ENCODE measurements around the gene TMEM185A. TPM values are rescaled to one million over a fixed set of nuclear protein-coding genes. Genes with fewer than 3 reads are reported as not detected.
"Not testable (repeated sequence)": the region's sequence is repeated elsewhere in the genome, so short reads cannot be mapped to it uniquely, and the experiment has no call there.

TMEM185A gene
- total RNA-seq: 12.6 TPM

DNA sequence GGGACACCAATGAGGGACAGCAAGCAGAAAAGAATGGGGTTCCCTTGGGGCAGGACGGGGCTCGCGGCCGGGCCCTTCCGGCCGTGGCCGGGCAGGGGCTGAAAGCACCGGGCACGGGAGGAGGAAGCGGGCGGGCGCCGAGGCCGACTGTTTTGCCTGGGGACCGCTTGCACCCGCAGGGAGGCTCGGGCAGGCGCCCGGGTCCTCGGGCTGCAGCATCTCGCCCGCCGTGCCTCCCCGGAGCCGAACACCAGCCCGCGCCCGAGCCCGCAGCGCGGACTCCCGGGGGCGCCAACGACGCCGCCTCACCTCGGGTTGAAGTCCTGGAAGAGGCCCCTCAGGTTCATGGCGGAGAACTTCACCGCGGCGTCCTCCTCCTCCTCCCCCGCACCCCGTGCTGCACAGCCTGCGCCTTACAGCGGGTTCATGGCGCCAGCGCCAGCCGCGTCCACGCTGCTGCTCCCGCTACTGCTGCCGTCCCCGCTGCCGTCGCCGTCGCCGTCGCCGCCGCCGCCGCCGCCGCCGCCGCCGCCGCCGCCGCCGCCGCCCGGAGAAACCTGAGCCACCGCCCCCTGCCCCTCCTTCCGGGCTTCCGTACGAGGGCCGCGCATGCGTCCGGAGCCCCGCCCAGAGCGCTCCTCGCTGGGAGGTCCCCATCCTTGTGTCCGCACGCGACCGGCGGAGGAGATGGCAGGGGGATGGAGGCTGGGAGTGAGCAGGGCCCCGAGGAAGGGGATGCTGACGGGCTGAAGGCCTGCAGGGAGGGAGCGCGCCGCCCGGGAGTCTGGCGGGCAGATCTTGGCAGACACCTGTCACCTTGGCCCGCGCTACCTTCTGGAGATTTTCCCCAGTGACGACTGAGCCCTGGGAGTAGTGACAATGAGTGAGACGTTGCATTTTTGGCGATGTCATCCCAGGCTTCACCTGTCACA, at the start of gene TMEM185A:
Gene TMEM185A, minus strand, starts transcription at position 559 of the 932 bp plus-strand sequence. Its CDS starts 212 bp downstream, at position 347.
- DNase-seq (ENCODE audit: low spot score in 2 of 2): peak in 1 of 2 donors; percentile 78
- H3K27ac ChIP-seq: peak within 1 kb of the TSS; percentile 38 to 45
- H3K27me3 ChIP-seq: no peaks in the 10 kb centered on the region
- no peaks in the 10 kb centered on the region for H3K9me3 ChIP-seq
- intact Hi-C loops (cut with DNase I): loop anchor here (10.0 kb wide), 1 partner anchor 127 kb away; the partner anchor contains the start of gene IDS
- no peaks in the 10 kb centered on the region for H3K36me3 ChIP-seq
- TF ChIP-seq, protein P1, sequence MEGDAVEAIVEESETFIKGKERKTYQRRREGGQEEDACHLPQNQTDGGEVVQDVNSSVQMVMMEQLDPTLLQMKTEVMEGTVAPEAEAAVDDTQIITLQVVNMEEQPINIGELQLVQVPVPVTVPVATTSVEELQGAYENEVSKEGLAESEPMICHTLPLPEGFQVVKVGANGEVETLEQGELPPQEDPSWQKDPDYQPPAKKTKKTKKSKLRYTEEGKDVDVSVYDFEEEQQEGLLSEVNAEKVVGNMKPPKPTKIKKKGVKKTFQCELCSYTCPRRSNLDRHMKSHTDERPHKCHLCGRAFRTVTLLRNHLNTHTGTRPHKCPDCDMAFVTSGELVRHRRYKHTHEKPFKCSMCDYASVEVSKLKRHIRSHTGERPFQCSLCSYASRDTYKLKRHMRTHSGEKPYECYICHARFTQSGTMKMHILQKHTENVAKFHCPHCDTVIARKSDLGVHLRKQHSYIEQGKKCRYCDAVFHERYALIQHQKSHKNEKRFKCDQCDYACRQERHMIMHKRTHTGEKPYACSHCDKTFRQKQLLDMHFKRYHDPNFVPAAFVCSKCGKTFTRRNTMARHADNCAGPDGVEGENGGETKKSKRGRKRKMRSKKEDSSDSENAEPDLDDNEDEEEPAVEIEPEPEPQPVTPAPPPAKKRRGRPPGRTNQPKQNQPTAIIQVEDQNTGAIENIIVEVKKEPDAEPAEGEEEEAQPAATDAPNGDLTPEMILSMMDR (IDR thresholded peaks at IDR 0.05): no peak
- H3K4me3 ChIP-seq: peak within 1 kb of the TSS; percentile 59 to 85
- no peaks in the 10 kb centered on the region for H3K4me1 ChIP-seq

GRCh38 chrX:149681182-149681581, 49.6 kb upstream of the TMEM185A start:
- Histone ChIP-seq H3K4me3 (no peak overlapping the region), H3K4me1 (no peaks in the 10 kb centered on the region), H3K27me3 (no peaks in the 10 kb centered on the region), H3K9me3 (no peaks in the 10 kb centered on the region), H3K27ac (no peak overlapping the region), H3K36me3 (no peaks in the 10 kb centered on the region)
- no peak for DNase-seq (ENCODE audit: low spot score in 2 of 2)
- intact Hi-C loops (cut with DNase I): no loop called here
- TF ChIP-seq, protein P1 (IDR thresholded peaks at IDR 0.05): no peak

DNA sequence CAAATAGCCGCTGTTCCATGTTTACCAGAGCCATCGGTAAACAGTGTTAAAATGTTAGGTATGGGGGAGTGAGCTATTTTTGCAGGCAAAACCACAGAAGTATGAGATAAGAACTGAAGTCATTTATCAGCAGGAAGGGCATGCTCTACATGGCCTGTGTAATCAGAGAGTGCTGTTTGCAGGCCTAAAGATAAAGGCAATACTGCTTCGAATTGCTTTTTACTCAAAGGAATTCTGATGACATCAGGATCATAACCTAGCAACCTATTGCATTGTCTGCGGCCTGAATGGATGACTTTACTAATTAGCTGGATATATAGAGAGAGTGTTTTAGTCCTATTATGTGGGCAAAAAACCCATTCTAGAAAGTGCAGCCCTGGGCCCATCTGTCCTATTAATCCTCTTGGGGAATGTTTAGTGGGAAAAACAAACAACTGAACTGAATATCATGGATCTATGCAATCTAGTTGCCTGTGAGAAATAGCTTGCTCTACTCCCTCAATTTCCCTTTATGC, 47.6 kb upstream of the TMEM185A start:
- H3K9me3 ChIP-seq; DNase-seq (ENCODE audit: low spot score in 2 of 2); H3K36me3 ChIP-seq; H3K27me3 ChIP-seq; H3K4me3 ChIP-seq; intact Hi-C loops (cut with DNase I); H3K4me1 ChIP-seq; H3K27ac ChIP-seq: not testable (repeated sequence)

DNA sequence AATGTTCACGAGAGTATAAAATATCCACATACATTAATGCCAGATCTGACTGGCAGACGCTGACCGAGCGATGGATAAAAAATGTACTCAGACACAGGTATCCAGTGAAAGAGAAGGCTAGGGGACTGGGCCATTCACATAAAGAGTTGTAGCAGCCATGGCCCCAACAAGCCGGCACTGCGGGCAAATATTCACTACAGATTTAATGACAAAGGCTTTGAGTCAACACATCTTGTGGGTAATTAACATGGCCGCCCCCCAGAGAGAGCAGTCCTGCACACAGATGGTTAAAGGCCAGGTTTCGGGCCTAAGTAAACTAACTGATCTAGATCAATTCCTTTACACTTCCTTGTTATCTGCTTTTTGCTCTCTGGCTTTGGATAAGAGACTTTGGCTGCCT, 44.0 kb upstream of the TMEM185A start:
- H3K36me3 ChIP-seq; H3K27me3 ChIP-seq; intact Hi-C loops (cut with DNase I); H3K4me3 ChIP-seq; H3K4me1 ChIP-seq; H3K27ac ChIP-seq; DNase-seq (ENCODE audit: low spot score in 2 of 2); H3K9me3 ChIP-seq: not testable (repeated sequence)

DNA sequence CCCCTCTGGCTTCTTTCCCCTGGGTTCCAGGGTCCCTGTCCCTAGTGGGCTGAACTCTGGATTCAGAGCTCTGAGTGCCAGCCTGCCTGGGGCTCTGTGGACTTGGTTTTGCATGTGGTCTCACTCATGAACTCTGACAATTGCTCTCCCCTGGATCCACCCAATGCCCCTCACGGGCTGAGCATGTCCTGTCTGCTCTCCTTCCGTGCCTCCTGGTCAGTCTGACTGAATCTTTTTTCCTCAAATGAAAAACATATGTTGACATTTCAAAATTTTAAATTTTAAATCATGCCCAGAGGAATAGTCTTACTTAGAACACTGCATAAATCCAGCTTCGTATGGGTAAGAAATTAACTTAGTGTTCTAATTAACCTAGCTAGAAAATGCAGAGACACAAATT, 43.5 kb upstream of the TMEM185A start:
- intact Hi-C loops (cut with DNase I); H3K9me3 ChIP-seq; H3K36me3 ChIP-seq; H3K4me3 ChIP-seq; H3K27ac ChIP-seq; H3K27me3 ChIP-seq; DNase-seq (ENCODE audit: low spot score in 2 of 2); H3K4me1 ChIP-seq: not testable (repeated sequence)

DNA sequence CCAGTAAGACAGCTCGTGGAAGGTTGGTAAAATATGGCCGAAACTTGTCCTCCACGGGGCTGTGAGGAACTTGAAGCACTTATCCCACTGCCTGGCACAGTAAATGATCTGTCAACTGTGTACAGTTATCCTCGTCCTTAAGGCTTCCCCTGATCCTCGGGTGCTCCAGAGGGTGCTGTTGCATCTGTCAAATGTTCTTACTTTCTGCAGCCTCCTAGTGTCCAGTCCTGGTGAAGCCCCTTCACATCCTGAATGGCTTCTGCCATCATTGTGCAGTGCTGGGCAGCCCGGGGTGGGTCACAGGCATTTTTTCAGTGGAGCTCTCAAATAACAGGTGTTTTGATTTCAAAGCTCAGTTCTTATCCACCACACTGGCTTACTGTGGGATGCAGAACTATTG, 29.0 kb upstream of the TMEM185A start:
- H3K4me1 ChIP-seq; H3K27ac ChIP-seq; H3K9me3 ChIP-seq; H3K27me3 ChIP-seq; H3K4me3 ChIP-seq; DNase-seq (ENCODE audit: low spot score in 2 of 2); intact Hi-C loops (cut with DNase I); H3K36me3 ChIP-seq: not testable (repeated sequence)

- H3K27ac ChIP-seq; intact Hi-C loops (cut with DNase I); DNase-seq (ENCODE audit: low spot score in 2 of 2): not testable (repeated sequence)
Observed at GRCh38 chrX:149656260-149656884, 24.8 kb upstream of the TMEM185A start.

More at GRCh38 chrX:149656260-149656884, 24.8 kb upstream of the TMEM185A start:
- H3K9me3 ChIP-seq, H3K36me3 ChIP-seq, H3K27me3 ChIP-seq, H3K4me1 ChIP-seq, H3K4me3 ChIP-seq: not testable (repeated sequence)

Measured in ascending aorta (tissue), 2 donors.